Sigmoid colon (tissue), 4 donors: Measurements from ENCODE around the gene MYO7B.
A peak's percentile ranks its signal among the peaks of the same experiment; 100 is the strongest.

Source experiments
- EP300 ChIP-seq, 4 donors: sonication (generic); formaldehyde crosslinking; IDR thresholded peaks; one replicate each; pipeline ENCODE4 v1.6.1; 2017; ENCODE audit warnings: antibody characterized with exemption in 4 of 4
- POLR2A ChIP-seq, 2 donors: fragments of 450-650 bp; IDR thresholded peaks; one replicate each; pipeline ENCODE4 v1.6.1; 2016; ENCODE audit warnings: antibody characterized with exemption in 2 of 2, mild to moderate bottlenecking in 2 of 2, moderate library complexity in 2 of 2
- POLR2AphosphoS5 ChIP-seq, 4 donors: sonication (generic); formaldehyde crosslinking; IDR thresholded peaks; one replicate each; pipeline ENCODE4 v1.6.1; 2017; ENCODE audit warnings: antibody characterized with exemption in 4 of 4
- TF ChIP-seq, protein P1 (sequence below), 4 experiments: fragments of 450-650 bp in 3 of 4; fragments of 200-600 bp in 1 of 4; IDR thresholded peaks; one replicate each; pipeline ENCODE4 v1.5.1; 2016 to 2019; ENCODE audit warnings: antibody characterized with exemption in 4 of 4, mild to moderate bottlenecking in 3 of 4, moderate library complexity in 2 of 4

DNA sequence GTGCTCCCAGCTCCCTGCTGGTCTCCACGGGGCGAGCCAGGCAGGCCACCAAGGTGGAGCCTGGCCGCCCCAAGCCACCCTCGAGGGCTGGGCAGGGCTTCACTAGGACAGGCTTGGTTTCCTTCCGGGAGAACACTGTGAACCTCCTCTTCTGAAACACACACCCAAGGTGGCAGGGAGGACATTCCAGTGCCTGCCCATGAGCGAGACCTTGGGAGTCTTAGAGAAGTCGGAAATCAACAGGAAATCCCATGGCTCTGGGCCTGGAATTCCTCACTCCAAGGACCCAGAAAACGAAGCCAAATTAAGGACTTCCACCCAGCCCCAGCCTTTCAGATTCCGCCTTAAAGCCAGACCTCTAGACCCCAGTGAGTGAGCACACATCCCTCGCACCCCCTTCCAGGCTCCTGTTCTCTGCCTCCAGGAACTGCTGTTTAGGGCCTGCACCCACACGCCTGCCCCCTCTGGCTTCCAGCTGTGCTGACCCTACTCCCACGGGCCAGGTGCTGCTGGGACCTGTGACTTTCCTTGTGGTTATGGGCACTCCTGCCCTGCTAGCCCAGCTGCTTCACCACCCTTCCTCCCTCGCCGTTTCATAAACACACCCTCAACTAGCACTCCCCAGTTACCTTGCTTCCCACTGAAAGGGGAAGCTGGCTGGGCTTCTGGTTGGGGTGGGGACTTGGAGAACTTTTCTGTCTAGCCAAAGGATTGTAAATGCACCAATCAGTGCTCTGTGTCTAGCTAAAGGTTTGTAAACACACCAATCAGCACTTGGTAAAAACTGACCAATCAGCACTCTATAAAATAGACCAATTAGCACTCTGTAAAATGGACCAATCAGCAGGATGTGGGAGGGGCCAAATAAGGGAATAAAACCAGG is 124.2 kb downstream of the MYO7B start:
- TF ChIP-seq POLR2A (IDR thresholded peaks at IDR 0.05) (no peak), POLR2AphosphoS5 (IDR thresholded peaks at IDR 0.05) (peak; percentile 5 to 59 (median 37)), EP300 (IDR thresholded peaks at IDR 0.05) (peak in 2 of 4 donors; percentile 45 to 67)
- TF ChIP-seq, protein P1, sequence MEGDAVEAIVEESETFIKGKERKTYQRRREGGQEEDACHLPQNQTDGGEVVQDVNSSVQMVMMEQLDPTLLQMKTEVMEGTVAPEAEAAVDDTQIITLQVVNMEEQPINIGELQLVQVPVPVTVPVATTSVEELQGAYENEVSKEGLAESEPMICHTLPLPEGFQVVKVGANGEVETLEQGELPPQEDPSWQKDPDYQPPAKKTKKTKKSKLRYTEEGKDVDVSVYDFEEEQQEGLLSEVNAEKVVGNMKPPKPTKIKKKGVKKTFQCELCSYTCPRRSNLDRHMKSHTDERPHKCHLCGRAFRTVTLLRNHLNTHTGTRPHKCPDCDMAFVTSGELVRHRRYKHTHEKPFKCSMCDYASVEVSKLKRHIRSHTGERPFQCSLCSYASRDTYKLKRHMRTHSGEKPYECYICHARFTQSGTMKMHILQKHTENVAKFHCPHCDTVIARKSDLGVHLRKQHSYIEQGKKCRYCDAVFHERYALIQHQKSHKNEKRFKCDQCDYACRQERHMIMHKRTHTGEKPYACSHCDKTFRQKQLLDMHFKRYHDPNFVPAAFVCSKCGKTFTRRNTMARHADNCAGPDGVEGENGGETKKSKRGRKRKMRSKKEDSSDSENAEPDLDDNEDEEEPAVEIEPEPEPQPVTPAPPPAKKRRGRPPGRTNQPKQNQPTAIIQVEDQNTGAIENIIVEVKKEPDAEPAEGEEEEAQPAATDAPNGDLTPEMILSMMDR (IDR thresholded peaks at IDR 0.05), result no peak
